Activated T-cell treated with anti-CD3 and anti-CD28 coated beads, Interleukin-2, amount 50 U/mL, for 1 hour (primary cell): Measurements from ENCODE around the gene TWNK.

Experiments used
- DNase-seq: peaks from one replicate; pipeline ENCODE4 v3.0.0-alpha.2; 2020

TWNK gene

GRCh38 chr10:100986952-100987684 lies at the start of gene TWNK, which contains the start of gene MRPL43:
Gene TWNK (plus strand): TSS chr10:100987543. CDS start chr10:100988211, 668 bp downstream.
Gene MRPL43 (minus strand): TSS chr10:100987497. CDS start chr10:100987443, 54 bp downstream.
- peak; percentile 87 for DNase-seq

GRCh38 chr10:100939763-100940344 lies 47.5 kb upstream of the TWNK start:
- no peak for DNase-seq

GRCh38 chr10:100942229-100942628 lies 45.1 kb upstream of the TWNK start:
- no peak for DNase-seq

- no peak for DNase-seq
Observed at GRCh38 chr10:100943508-100943907, 43.8 kb upstream of the TWNK start.

- no peak for DNase-seq
Observed at GRCh38 chr10:100945754-100946153, 41.6 kb upstream of the TWNK start.

GRCh38 chr10:100948916-100949315 lies 38.4 kb upstream of the TWNK start:
- no peak for DNase-seq

- DNase-seq: no peak
Observed at GRCh38 chr10:100960251-100960650, 27.1 kb upstream of the TWNK start.

GRCh38 chr10:100962351-100963080 lies 24.8 kb upstream of the TWNK start:
- DNase-seq: no peak

GRCh38 chr10:100963826-100964225 lies 23.5 kb upstream of the TWNK start:
- DNase-seq: no peak

- no peak for DNase-seq
Observed at GRCh38 chr10:100965820-100966219, 21.5 kb upstream of the TWNK start.

GRCh38 chr10:100966887-100967286 lies 20.5 kb upstream of the TWNK start:
- DNase-seq: no peak

- DNase-seq: no peak
Observed at GRCh38 chr10:100967332-100967731, 20.0 kb upstream of the TWNK start.

- DNase-seq: no peak
Observed at GRCh38 chr10:100968062-100968736, 19.1 kb upstream of the TWNK start.

GRCh38 chr10:100968863-100969186 lies 18.5 kb upstream of the TWNK start:
- DNase-seq: no peak

- DNase-seq: peak; percentile 61
Observed at GRCh38 chr10:100969187-100970075, 17.9 kb upstream of the TWNK start, which contains the start of gene SEMA4G. Gene SEMA4G (plus strand): TSS chr10:100969504. CDS start chr10:100972913, 3,409 bp downstream.

- peak; percentile 44 for DNase-seq
Observed at GRCh38 chr10:100970076-100970913, 17.0 kb upstream of the TWNK start.

GRCh38 chr10:100970914-100971811 lies 16.2 kb upstream of the TWNK start:
- DNase-seq: no peak

- no peak for DNase-seq
Observed at GRCh38 chr10:100972115-100972903, 15.0 kb upstream of the TWNK start.

GRCh38 chr10:100972904-100973535 lies 14.3 kb upstream of the TWNK start:
- no peak for DNase-seq
